GM21786 (cell line): ENCODE results near the gene ST3GAL3.

Source experiments
- ATAC-seq: cut with Tn5 transposase; IDR thresholded peaks from one replicate; pipeline ENCODE4 v1.9.1; 2021; ENCODE audit not compliant: unreplicated experiment

Gene ST3GAL3

DNA sequence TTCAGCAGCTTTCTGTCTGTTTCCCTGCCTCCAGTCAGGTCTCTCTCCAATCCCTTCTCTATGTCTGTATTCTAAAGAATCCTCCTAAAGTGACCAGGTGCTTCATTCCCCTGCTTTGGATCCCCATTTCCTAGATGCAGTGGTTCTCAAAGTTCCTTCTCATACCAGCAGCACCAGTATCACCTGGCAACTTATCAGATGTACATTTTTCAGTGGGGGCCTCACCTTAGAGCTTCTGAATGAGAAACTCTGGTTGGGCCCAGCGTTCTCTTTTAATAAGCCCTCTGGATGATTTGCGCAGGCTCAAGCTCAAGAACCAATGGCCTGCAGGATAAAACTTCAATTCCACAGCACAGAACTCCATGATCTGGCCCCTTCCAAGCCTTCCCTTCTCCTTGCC lies 200.9 kb downstream of the ST3GAL3 start:
- no peak for ATAC-seq

DNA sequence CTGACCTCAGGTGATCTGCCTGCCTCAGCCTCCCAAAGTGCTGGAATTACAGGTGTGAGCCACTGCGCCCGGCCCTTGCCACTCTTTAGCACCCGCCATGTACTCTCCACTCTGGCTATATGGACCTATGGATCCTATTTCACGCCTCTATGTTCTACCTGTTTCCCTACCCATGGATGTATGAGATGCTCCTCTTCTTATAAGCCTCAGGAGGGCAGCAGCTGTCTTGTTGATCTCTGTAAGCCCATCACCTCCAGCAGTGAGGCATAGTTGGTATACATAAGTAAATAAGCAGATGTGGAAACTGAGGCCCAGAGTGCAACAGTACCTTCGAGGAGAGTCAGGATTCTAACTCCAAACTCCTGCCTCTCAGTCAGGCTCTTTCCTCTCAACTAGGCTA lies 201.5 kb downstream of the ST3GAL3 start:
- no peak for ATAC-seq

DNA sequence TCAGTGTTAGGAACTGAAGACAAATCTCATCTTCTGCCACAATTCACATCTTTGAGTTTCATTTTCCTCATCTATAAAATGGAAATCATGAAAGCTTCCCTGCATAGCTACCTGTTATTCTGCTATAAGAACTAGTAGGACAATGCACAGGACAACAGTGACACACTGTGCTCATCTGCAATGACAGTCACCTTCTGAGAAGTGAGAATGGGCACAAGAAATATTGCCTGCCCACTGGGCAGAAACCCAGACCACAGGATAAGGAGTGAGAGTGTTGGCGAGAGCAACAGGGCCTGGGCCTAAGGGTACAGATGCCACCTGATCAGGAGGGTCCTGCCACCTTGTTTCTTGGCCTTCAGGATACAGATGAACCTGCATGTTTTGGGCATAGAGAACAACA lies 203.0 kb downstream of the ST3GAL3 start:
- ATAC-seq, result no peak

DNA sequence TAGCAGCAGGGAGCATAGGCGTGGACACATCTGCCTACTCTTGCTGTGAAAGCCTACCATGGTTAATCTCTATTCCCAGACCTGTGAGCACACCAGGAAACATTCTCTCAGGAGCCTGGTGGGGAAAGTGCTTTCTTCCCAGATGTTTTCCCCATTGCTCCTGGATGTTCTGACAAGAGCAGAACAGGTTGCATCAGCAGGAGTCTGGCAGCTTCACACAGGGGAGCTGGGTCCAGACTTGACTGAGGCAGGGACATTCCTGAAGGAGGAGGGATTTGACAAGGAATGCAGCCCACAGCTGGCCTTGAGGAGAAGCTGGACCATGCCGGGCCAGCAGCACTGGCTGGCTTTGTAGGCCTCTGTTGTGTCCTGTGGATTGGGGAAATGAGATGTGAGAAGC lies 205.3 kb downstream of the ST3GAL3 start:
- ATAC-seq, result no peak

DNA sequence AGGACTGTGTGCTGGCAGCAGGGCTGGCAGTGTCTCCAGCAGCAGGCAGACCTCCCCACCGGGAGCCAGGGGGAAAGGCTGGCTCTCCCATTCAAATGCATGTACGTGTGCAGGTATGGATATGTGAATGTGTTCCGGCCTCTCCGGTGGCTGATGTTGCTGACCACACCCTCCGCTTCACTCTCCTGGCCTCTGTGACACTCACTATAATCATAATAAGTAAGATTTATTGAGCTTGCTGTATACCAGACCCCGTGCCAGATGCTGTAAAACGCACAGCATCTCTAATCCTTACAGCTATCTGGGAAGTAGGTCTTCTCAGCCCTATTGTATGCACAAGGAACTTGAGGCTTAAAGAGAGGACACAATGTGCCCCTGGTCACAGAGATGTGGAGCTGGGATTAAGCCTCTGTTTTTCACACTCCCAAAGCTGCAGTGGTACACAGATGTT lies 205.7 kb downstream of the ST3GAL3 start:
- no peak for ATAC-seq

DNA sequence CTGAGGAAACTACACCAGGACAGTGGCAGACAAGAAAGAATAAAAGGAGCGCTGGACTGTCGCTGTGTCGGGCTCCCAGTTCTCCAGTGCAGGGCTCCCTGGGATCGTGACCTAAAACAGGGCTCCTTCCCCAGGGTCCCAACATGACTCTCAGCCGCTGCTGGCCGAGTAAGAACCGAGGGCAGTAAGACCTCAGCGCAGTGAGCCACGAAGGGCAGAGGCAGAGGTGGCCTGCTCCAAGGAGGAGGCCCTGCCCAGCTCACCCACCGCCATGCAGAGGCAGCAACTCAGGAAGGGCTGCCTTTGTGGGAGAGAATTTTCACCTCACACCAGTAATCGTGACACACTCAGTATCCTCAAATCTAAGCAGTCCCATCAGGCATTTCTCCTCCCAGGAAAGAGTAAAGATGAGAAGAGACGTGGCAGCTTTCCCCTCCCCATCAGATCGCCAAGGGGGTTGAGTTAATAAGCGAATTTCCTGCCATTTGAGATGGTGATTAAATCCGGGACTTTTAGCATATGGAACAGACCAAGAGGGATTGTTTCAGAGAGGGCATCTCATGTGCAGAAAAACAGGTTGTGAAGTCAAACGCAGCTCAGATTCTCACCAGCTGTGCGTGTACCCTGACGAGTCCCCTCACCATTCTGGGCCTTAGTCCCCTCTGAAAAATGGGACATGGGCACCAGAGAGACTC lies 206.5 kb downstream of the ST3GAL3 start:
- no peak for ATAC-seq

DNA sequence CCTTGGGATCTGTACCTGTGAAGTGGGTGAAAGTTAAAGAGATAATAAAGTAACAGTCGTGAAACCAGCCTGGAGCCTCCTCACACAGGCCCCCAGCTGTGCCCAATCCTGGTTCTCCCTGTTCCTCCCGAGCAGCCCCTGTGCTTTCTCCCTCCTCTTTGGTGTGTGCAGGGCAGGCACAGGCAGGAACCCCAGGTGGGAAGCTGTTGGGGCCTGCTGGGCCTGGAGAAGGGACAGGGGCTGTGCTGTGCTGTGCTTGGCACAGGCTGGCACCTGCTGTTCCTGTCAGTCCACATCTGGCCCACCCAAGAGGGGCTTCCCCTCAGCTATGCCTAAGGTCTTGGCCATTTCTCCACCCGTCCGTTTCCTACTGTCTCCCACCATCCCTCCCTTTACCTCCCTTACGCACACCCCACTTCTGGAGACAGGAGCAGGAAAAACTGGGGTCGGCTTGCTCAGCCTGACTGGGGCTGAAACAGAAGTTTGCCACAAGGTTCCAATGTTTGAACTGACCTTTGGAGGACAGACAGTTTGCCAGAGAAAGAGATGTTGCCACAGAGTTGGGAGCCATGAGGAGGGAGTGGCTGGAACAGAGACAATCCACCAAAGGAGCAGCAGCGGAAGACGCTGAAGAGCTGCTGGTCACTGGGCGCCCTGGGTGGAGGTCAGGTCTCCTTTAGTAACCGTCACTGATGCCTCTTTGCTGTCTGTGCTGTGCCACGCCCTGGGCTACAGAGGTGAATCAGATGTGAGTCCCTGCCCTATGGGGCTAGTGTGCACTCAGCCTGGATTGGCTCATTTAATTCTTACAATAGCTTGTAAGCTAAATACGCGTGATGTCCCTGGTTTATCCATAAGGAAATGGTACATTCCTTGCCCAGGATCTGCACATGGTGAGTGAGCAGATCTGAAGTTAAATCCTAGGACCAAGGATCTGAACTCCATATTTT lies 207.5 kb downstream of the ST3GAL3 start:
- no peak for ATAC-seq

DNA sequence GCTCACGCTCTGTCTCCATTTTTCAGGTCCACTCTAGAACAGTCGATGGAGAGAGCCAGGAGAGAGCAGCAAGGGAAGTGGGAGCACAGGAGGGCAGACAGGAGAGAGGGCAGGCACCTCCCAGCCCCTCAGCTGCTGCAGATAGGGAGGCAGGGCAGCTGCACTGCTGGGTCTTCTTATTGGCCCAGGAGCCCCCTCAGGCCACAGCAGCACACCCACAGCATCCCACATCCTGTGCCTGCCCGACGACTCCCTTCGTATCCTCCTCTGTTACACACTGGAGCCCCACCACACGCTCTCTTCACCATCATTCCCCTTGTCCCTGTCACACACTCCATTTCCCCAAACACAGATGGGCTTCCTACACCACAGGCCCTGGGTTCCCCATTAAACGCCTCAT lies 212.6 kb downstream of the ST3GAL3 start:
- no peak for ATAC-seq

DNA sequence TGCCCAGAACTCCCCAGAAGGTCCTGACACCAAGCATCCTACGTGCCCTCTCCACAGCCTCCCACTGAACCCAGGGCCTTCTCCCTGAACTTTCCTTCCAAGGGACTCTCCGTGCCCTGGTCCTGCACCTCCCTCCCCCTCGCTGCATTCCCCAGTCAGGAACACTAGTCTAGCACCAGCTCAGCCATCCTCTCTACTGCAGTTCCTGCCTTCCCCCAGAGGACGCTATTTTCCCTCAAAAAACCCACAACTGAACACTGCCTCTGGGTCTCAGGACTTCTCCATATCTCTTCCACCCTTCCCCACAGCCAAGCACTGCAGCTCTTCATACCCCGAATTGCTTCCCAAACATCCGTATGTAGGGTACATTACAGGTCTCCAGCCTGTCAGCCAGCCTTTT lies 213.7 kb downstream of the ST3GAL3 start:
- no peak for ATAC-seq

DNA sequence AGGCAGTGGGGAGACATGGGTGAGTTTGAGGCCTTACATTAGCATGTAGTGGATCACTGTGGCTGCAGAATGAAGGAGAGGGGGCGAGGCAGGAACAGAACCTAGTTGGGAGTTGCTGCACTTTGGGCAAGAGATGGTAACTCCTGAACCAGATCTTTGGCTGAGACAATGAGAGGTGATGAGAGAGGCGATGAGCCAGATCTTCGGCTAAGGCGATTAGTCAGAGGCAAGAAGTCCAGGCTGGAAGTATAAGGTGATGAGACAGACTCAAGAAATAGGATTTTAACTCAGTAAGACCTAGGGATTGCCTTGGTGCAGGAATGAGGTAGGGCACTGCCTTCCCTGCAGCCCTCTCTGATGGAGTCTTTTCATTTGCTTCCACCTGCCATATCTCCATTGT lies 217.2 kb downstream of the ST3GAL3 start:
- no peak for ATAC-seq

DNA sequence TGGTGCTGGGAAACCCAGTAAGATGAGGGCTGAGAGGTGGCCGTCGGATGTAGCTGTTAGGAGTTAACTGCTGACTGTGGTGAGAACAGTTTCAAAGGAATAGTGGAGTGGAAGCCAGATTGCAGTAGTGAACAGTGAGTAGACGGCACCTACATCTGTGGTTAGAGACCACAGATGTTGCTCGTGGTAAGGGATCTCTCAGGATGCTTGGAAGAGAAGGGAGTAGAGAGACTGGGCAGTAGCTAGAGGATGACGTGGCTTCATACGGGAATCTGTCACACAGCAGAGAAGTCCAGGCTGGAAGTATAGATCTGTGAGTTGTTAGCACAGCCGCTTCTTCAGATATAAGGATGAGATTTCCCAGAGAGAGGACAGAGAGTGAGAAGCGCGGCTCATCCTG lies 218.5 kb downstream of the ST3GAL3 start:
- ATAC-seq, result no peak

DNA sequence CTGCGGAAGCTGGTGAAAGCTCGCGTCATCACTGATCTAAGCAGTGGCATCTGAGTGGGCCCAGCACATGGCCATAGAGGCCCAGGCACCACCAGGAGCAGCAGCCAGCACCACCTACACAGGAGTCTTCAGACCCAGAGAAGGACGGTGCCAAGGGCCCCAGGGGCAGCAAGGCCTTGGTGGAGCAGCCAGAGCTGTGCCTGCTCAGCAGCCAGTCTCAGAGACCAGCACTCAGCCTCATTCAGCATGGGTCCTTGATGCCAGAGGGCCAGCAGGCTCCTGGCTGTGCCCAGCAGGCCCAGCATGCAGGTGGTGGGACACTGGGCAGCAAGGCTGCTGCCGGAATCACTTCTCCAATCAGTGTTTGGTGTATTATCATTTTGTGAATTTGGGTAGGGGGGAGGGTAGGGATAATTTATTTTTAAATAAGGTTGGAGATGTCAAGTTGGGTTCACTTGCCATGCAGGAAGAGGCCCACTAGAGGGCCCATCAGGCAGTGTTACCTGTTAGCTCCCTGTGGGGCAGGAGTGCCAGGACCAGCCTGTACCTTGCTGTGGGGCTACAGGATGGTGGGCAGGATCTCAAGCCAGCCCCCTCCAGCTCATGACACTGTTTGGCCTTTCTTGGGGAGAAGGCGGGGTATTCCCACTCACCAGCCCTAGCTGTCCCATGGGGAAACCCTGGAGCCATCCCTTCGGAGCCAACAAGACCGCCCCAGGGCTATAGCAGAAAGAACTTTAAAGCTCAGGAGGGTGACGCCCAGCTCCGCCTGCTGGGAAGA lies 223.0 kb downstream of the ST3GAL3 start:
- no peak for ATAC-seq

DNA sequence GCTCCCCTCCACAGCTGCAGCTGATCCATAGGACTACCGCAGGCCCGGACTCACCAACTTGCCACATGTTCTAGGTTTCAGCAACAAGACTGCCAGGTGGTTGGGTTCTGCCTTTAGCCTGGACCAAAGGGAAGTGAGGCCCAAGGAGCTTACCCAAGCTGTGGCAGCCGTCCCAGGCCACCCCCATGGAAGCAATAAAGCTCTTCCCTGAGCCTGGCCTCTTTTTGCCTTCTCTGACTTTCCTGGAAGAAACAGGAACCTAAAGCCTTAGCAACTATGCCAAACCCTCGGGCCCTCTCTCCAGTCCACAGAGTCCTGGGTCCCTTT lies 223.6 kb downstream of the ST3GAL3 start:
- no peak for ATAC-seq

DNA sequence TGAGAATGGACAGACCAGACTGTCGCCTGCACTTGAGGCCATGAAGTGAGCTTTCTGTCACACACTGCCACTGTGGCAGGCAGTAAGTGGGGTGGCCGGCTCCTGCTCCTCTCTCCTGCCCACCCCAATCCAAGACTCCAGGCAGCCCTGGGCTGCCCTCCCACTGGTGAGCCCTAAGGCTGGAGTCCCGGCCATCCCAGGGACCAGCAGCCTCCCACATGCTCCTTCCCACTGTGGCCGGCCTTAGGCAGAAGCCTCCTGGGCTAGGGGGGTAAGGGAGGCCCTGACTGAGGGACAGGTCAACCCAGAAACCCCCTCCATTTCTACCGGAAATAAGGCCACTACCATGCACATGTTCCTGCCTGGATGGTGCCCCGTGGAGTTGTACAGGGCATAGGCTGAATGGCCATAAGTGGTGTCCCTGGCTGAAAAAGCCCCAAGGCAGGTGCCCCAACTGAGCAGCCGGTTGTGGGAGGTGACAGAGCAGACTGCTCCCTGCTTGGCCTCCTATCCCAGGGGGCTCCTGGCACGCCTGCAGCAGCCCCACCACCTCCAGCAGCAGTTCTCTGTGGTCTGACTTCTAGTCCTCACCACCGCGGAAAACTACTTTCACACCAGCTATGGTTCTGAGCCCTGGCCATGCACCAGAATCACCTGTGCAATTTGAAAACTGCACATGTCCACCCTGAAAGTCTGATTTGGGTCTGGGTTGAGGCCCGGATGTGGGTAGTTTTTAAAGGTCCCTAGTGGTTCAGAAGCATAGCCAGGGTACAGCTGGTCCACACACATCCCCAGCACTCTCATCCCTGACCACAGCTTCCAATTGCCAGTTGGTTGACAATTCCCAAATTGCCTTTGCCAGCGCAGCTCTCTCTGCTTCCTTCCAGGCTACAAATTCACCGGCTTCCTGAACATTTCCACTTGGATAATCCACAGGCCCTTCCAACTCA lies 224.7 kb downstream of the ST3GAL3 start:
- no peak for ATAC-seq

DNA sequence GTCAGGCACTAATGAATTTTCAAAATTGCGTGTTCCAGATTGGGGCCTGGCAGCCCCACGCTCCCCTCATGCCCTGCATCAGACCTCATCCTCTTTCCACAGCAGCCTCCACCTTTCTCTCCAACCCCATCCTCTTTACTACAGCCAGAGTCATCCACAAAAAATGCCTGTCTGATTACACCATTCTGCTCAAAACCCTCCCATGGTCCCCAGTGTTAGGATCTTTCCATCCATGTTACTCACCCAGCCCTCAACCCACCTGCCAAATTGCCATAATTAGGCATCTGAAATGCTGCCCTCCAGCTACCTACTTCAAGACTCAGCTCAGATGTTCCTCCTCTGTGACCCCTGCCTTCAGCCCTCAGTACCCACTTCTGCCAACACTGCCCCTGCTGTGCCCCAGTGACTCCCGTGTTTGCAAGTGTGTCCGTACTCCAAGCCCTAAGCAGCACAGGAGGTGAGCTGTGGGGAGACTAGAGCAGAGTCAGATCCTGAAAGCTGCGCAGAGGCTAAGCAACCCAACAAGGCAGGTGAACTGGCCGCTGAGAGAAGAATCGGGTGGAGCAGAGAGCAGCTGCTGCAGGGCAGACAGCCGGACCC lies 225.6 kb downstream of the ST3GAL3 start:
- ATAC-seq, result no peak

DNA sequence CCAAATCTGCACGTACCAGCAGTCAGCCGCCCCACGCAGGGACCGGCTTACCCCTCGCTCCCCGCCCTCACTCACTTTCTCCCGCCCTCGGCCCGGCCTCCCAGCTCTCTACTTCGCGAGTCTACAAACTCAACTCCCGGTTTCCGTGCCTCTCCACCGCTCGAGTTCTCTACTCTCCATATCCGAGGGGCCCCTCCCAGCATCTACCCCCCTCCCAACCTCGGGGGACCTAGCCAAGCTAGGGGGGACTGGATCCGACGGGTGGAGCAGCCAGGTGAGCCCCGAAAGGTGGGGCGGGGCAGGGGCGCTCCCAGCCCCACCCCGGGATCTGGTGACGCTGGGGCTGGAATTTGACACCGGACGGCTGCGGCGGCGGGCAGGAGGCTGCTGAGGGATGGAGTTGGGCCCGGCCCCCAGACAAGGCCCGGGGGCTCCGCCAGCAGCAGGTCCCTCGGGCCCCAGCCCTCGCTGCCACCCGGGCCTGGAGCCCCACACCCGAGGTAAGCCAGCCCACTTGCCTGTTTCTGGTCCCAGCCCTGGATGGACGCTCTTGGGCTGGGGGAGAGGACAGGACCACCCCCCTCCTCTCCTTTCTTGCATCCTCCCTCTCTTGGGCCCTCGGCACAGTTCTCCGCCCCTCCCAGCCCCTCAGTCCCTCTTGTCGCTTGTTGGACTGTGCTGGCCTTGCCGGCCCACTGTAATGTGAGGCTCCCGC lies 226.2 kb downstream of the ST3GAL3 start, which contains the start of gene ARTN:
Gene ARTN, plus strand, starts transcription at position 416 of the 715 bp plus-strand sequence. CDS start 1,856 bp downstream, outside the sequence.
- no peak for ATAC-seq

DNA sequence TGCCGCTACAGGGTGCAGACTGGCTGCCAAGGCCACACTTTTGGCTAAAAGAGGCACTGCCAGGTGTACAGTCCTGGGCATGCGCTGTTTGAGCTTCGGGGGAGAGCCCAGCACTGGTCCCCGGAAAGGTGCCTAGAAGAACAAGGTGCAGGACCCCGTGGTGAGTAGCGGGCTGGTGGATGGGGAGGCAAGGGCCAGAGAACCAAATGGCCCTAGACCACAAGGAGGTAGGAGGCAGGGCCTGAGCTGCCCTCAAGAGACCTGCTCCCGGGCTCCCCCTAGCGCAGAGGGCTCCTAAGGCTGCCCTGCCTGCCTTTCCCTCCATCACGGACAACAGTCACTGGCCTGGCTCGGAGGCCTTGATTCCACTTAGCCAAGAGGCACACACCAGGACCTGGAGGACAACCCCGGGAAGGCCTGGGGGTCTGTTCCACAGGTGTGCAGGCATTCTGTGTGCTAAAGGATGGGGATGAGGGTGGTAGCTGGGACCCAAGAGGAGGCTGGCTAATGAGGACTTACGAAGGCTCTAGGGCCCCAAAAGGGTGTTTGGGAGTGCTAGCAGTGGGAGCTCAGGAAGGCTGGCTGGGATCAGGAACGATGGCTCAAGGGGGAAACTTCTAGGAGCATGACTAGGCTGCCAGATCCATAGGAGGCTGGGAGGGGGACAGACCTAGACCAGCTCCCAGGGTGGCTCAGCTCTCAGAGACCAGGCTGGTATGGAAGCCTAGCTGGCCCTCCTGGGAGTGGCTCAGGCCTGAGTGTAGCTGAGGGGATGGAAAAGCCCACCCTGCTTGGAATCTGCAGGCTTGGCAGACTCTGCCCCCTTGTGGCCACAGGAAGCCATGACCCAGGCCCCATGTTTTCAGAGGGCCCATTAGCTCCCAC lies 227.0 kb downstream of the ST3GAL3 start:
- no peak for ATAC-seq

DNA sequence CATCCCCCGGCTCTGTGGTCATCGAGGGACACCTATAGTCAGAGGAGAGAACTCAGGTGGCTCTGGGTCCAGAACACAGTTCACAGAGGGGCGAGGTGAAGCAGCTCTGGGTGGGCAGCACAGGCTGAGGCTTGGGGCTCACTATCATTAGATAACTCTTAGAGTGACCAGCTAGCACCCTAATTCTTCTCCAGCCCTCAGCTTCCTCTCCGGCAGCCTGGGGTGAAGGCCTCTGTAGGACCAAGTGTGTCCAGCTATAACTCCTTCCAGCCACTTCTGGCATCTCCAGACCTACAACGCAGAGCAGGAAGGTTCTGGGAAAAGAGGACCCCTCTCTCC lies 227.6 kb downstream of the ST3GAL3 start:
- ATAC-seq, result no peak
